Neural cell (in vitro differentiated cells): ENCODE results near the gene HS3ST5.

Experiments used
- CTCF ChIP-seq: fragments of 450-650 bp; IDR thresholded peaks from 2 replicates; pipeline ENCODE4 v1.5.1; 2014; ENCODE audit warnings: antibody characterized with exemption, mild to moderate bottlenecking, moderate library complexity; ENCODE audit not compliant: poor library complexity, severe bottlenecking
- EP300 ChIP-seq: fragments of 450-650 bp; conservative IDR thresholded peaks from 2 replicates; pipeline ENCODE4 v1.6.1; 2014; ENCODE audit warnings: antibody characterized with exemption, mild to moderate bottlenecking, moderate library complexity; ENCODE audit not compliant: poor library complexity, severe bottlenecking
- EZH2 ChIP-seq: fragments of 200-600, 300-800 bp; shearing (Covaris generic), sonication (generic); IDR thresholded peaks from 2 replicates; pipeline ENCODE4 v1.6.1; 2014; ENCODE audit warnings: antibody characterized with exemption, low read length, borderline replicate concordance, mild to moderate bottlenecking; ENCODE audit not compliant: insufficient read depth, poor library complexity, severe bottlenecking
- TAF1 ChIP-seq: IDR thresholded peaks from 2 replicates; pipeline ENCODE4 v1.6.1; 2012; ENCODE audit warnings: low read depth

- no peak for TF ChIP-seq CTCF
- TF ChIP-seq EP300 = no peak
- no peak for TF ChIP-seq TAF1
- TF ChIP-seq EZH2 = no peak
Measured at GRCh38 chr6:114362957-114363356, 20.1 kb upstream of the HS3ST5 start.
